HG02588 (cell line): ENCODE measurements around the gene FAM20C.

Experiments
- ATAC-seq: cut with Tn5 transposase; IDR thresholded peaks from one replicate; pipeline ENCODE4 v1.9.1; 2021; ENCODE audit warnings: mild to moderate bottlenecking, moderate library complexity; ENCODE audit not compliant: unreplicated experiment

Gene FAM20C

GRCh38 chr7:223118-223800, 30.9 kb downstream of the FAM20C start:
- no peak for ATAC-seq

- no peak for ATAC-seq
Observed at GRCh38 chr7:223861-224260, 31.5 kb downstream of the FAM20C start.

GRCh38 chr7:226281-226895, 34.0 kb downstream of the FAM20C start:
- no peak for ATAC-seq

- ATAC-seq = no peak
Observed at GRCh38 chr7:227926-228325, 35.6 kb downstream of the FAM20C start.

- ATAC-seq = no peak
Observed at GRCh38 chr7:228610-229009, 36.2 kb downstream of the FAM20C start.

GRCh38 chr7:229184-229964, 37.0 kb downstream of the FAM20C start:
- no peak for ATAC-seq

- ATAC-seq = no peak
Observed at GRCh38 chr7:230274-230673, 37.9 kb downstream of the FAM20C start.

GRCh38 chr7:231030-231857, 38.9 kb downstream of the FAM20C start:
- ATAC-seq = no peak

GRCh38 chr7:231858-232246, 39.5 kb downstream of the FAM20C start:
- no peak for ATAC-seq

- no peak for ATAC-seq
Observed at GRCh38 chr7:232410-233248, 40.3 kb downstream of the FAM20C start.

- ATAC-seq = no peak
Observed at GRCh38 chr7:233249-234035, 41.1 kb downstream of the FAM20C start.

- no peak for ATAC-seq
Observed at GRCh38 chr7:234051-234707, 41.8 kb downstream of the FAM20C start.

- ATAC-seq = no peak
Observed at GRCh38 chr7:234708-235553, 42.6 kb downstream of the FAM20C start.

- ATAC-seq = no peak
Observed at GRCh38 chr7:235576-236395, 43.4 kb downstream of the FAM20C start.

GRCh38 chr7:236967-237366, 44.6 kb downstream of the FAM20C start:
- ATAC-seq = no peak

- ATAC-seq = no peak
Observed at GRCh38 chr7:237385-237784, 45.0 kb downstream of the FAM20C start.

- no peak for ATAC-seq
Observed at GRCh38 chr7:240146-240676, 47.8 kb downstream of the FAM20C start.
